Measurements from ENCODE around the gene CD300LG.

CD300LG gene

GRCh38 chr17:43856141-43856540 is 9.2 kb downstream of the CD300LG start:
- no peak for TF ChIP-seq GATA3 (IDR thresholded peaks at IDR 0.05; ENCODE audit: low read depth, low read length)

GRCh38 chr17:43857141-43857540 is 10.2 kb downstream of the CD300LG start:
- no peak for TF ChIP-seq GATA3 (IDR thresholded peaks at IDR 0.05; ENCODE audit: low read depth, low read length)
- TF ChIP-seq GATA2 (IDR thresholded peaks at IDR 0.05; ENCODE audit: low read depth, low read length) = no peak

GRCh38 chr17:43857957-43858600 is 11.1 kb downstream of the CD300LG start:
- TF ChIP-seq GATA2 (IDR thresholded peaks at IDR 0.05; ENCODE audit: low read depth, low read length) (no peak), GATA3 (IDR thresholded peaks at IDR 0.05; ENCODE audit: low read depth, low read length) (no peak)

- TF ChIP-seq GATA3 (IDR thresholded peaks at IDR 0.05; ENCODE audit: low read depth, low read length) (no peak), GATA2 (IDR thresholded peaks at IDR 0.05; ENCODE audit: low read depth, low read length) (no peak)
Observed at GRCh38 chr17:43860077-43860725, 13.2 kb downstream of the CD300LG start.

GRCh38 chr17:43860927-43861622 is 14.1 kb downstream of the CD300LG start:
- TF ChIP-seq GATA2 (IDR thresholded peaks at IDR 0.05; ENCODE audit: low read depth, low read length) = no peak
- no peak for TF ChIP-seq GATA3 (IDR thresholded peaks at IDR 0.05; ENCODE audit: low read depth, low read length)

GRCh38 chr17:43861960-43862359 is 15.0 kb downstream of the CD300LG start:
- no peak for TF ChIP-seq GATA3 (IDR thresholded peaks at IDR 0.05; ENCODE audit: low read depth, low read length)
- no peak for TF ChIP-seq GATA2 (IDR thresholded peaks at IDR 0.05; ENCODE audit: low read depth, low read length)

- no peak for TF ChIP-seq GATA2 (IDR thresholded peaks at IDR 0.05; ENCODE audit: low read depth, low read length)
- no peak for TF ChIP-seq GATA3 (IDR thresholded peaks at IDR 0.05; ENCODE audit: low read depth, low read length)
Observed at GRCh38 chr17:43864161-43864984, 17.4 kb downstream of the CD300LG start.

- TF ChIP-seq GATA3 (IDR thresholded peaks at IDR 0.05; ENCODE audit: low read depth, low read length) (no peak), GATA2 (IDR thresholded peaks at IDR 0.05; ENCODE audit: low read depth, low read length) (no peak)
Observed at GRCh38 chr17:43868226-43868994, 21.4 kb downstream of the CD300LG start.

GRCh38 chr17:43871946-43872690 is 25.1 kb downstream of the CD300LG start:
- TF ChIP-seq GATA3 (IDR thresholded peaks at IDR 0.05; ENCODE audit: low read depth, low read length) (no peak), GATA2 (IDR thresholded peaks at IDR 0.05; ENCODE audit: low read depth, low read length) (no peak)

- TF ChIP-seq GATA2 (IDR thresholded peaks at IDR 0.05; ENCODE audit: low read depth, low read length) = no peak
- TF ChIP-seq GATA3 (IDR thresholded peaks at IDR 0.05; ENCODE audit: low read depth, low read length) = no peak
Observed at GRCh38 chr17:43873091-43873490, 26.1 kb downstream of the CD300LG start.

- TF ChIP-seq GATA2 (IDR thresholded peaks at IDR 0.05; ENCODE audit: low read depth, low read length) = no peak
- no peak for TF ChIP-seq GATA3 (IDR thresholded peaks at IDR 0.05; ENCODE audit: low read depth, low read length)
Observed at GRCh38 chr17:43873815-43874214, 26.8 kb downstream of the CD300LG start.

GRCh38 chr17:43874293-43874692 is 27.3 kb downstream of the CD300LG start:
- TF ChIP-seq GATA3 (IDR thresholded peaks at IDR 0.05; ENCODE audit: low read depth, low read length) (no peak), GATA2 (IDR thresholded peaks at IDR 0.05; ENCODE audit: low read depth, low read length) (no peak)

All from SH-SY5Y (cell line).